HepG2 (cell line): ENCODE data around the gene SLC44A5. TPM values are rescaled to one million over a fixed set of nuclear protein-coding genes. Genes with fewer than 3 reads are reported as not detected.

Experiments used
- ATAC-seq: fragments of 200-7000 bp; cut with Tn5 transposase; 3 replicates; pipeline ENCODE4 v1.9.1; 2020; ENCODE audit warnings: mild to moderate bottlenecking, moderate library complexity
- BruUV-seq: library from RNA; stranded (reverse); fragments of 400-500 nt; replicated peaks from 2 replicates; lab custom pipeline; 2021; lab: Mats Ljungman, UMichigan
- CTCF ChIA-PET: fragments of 300-600 bp; formaldehyde crosslinking; extraction: SDS; loops from one replicate; lab custom pipeline; 2021; ENCODE audit warnings: low total read pairs, inconsistent platforms, low intra/inter-chr PET ratio; lab: Yijun Ruan, JAX
- POLR2A ChIA-PET: fragments of 350-600 bp; sonication (Branson Sonifier 250); formaldehyde crosslinking; loops from one replicate; lab custom pipeline; 2020; ENCODE audit warnings: antibody characterized with exemption, inconsistent platforms; lab: Yijun Ruan, JAX
- DNase-seq: peaks from one replicate; pipeline ENCODE4 v3.0.0-alpha.2; 2015; ENCODE audit warnings: low spot score
- FAIRE-seq: peaks from 3 replicates; lab custom pipeline; 2011; peaks lifted over from hg19 to GRCh38; lab: Jason Lieb, UNC
- H2AFZ ChIP-seq: one replicate; pipeline ENCODE4 v1.6.1; 2011; ENCODE audit warnings: low read length, inconsistent platforms
- H3K27ac ChIP-seq: fragments of 300-600 bp; 3 replicates; pipeline ENCODE4 v1.8.0; 2011; ENCODE audit warnings: mixed run types, mild to moderate bottlenecking, mixed read lengths, low read length, inconsistent platforms; ENCODE audit not compliant: insufficient read depth; ENCODE audit errors: extremely low read length
- H3K27me3 ChIP-seq, 2 experiments: fragments of 200-600 bp in 1 of 2; 2 replicates in 1 of 2; 3 replicates in 1 of 2; pipeline versions ENCODE4 v1.6.0 to v1.8.0; 2011; ENCODE audit warnings: low read length in 2 of 2, mild to moderate bottlenecking in 2 of 2, moderate library complexity in 2 of 2, inconsistent platforms in 1 of 2; ENCODE audit not compliant: insufficient read depth in 2 of 2, control insufficient read depth in 1 of 2
- H3K36me3 ChIP-seq, 2 experiments: fragments of 200-600 bp in 1 of 2; replicated peaks in 1 of 2; 2 replicates in 1 of 2; 3 replicates in 1 of 2; pipeline versions ENCODE4 v1.5.1 to v1.8.0; 2011; ENCODE audit warnings: low read length in 2 of 2, inconsistent platforms in 1 of 2; ENCODE audit not compliant: insufficient read depth in 2 of 2, control insufficient read depth in 1 of 2
- H3K4me1 ChIP-seq: 2 replicates; pipeline ENCODE4 v1.5.1; 2012; ENCODE audit warnings: low read length, inconsistent platforms; ENCODE audit not compliant: insufficient read depth
- H3K4me2 ChIP-seq: 2 replicates; pipeline ENCODE4 v1.6.0; 2011; ENCODE audit warnings: low read depth, low read length, inconsistent platforms
- H3K4me3 ChIP-seq, 3 experiments: fragments of 200-600 bp in 1 of 3; sonication (generic), shearing (Covaris generic) in 1 of 3; replicated peaks in 1 of 3; 2 replicates each; pipeline ENCODE4 v1.5.1; 2011 to 2016; ENCODE audit warnings: low read length in 3 of 3, inconsistent platforms in 2 of 3, low read depth in 2 of 3, mild to moderate bottlenecking in 2 of 3, control low read depth in 1 of 3, mixed read lengths in 1 of 3; ENCODE audit not compliant: insufficient read depth in 1 of 3
- H3K79me2 ChIP-seq: one replicate; pipeline ENCODE4 v1.6.1; 2011; ENCODE audit warnings: low read length, inconsistent platforms; ENCODE audit not compliant: insufficient read depth
- H3K9ac ChIP-seq: 2 replicates; pipeline ENCODE4 v1.6.0; 2011; ENCODE audit warnings: mild to moderate bottlenecking, low read depth, low read length, inconsistent platforms; ENCODE audit not compliant: insufficient read depth
- H3K9me3 ChIP-seq: 2 replicates; pipeline ENCODE4 v1.5.1; 2012; ENCODE audit warnings: mild to moderate bottlenecking, low read length
- H4K20me1 ChIP-seq: 2 replicates; pipeline ENCODE4 v1.6.0; 2011; ENCODE audit warnings: inconsistent platforms, mild to moderate bottlenecking, low read length, moderate library complexity; ENCODE audit not compliant: insufficient read depth
- AGO2 ChIP-seq: fragments of 200-400 bp; formaldehyde crosslinking; optimal IDR thresholded peaks from 2 replicates; pipeline ENCODE3; 2017; ENCODE audit warnings: mild to moderate bottlenecking, low read depth, low read length, moderate library complexity
- FOXJ3 ChIP-seq: sonication (generic); formaldehyde crosslinking; IDR thresholded peaks from 2 replicates; pipeline ENCODE4 v1.4.0; 2020; ENCODE audit warnings: missing genetic modification reagents, mild to moderate bottlenecking, borderline replicate concordance
- MTF2 ChIP-seq: sonication (generic); formaldehyde crosslinking; IDR thresholded peaks from 2 replicates; pipeline ENCODE4 v1.5.0; 2020; ENCODE audit warnings: missing genetic modification reagents, borderline replicate concordance
- NCOA1 ChIP-seq: sonication (generic); formaldehyde crosslinking; IDR thresholded peaks from 2 replicates; pipeline ENCODE4 v1.9.0; 2021; ENCODE audit warnings: missing genetic modification reagents
- NFIC ChIP-seq: IDR thresholded peaks from 2 replicates; pipeline ENCODE4 v1.6.1; 2012; ENCODE audit warnings: mild to moderate bottlenecking, low read length, inconsistent platforms
- REL ChIP-seq: sonication (generic); formaldehyde crosslinking; conservative IDR thresholded peaks from 2 replicates; pipeline ENCODE4 v1.8.0; 2022; ENCODE audit warnings: mild to moderate bottlenecking, missing genetic modification reagents, moderate library complexity
- RXRA ChIP-seq: sonication (generic); formaldehyde crosslinking; IDR thresholded peaks from 2 replicates; pipeline ENCODE4 v1.5.1; 2020; ENCODE audit warnings: missing genetic modification reagents
- SIX4 ChIP-seq: sonication (generic); formaldehyde crosslinking; IDR thresholded peaks from 2 replicates; pipeline ENCODE4 v1.4.0; 2020; ENCODE audit warnings: missing genetic modification reagents
- SMARCC2 ChIP-seq: fragments of 450-650 bp; IDR thresholded peaks from 2 replicates; pipeline ENCODE4 v1.6.1; 2017; ENCODE audit warnings: antibody characterized with exemption, mild to moderate bottlenecking
- ZNF607 ChIP-seq: sonication (generic); formaldehyde crosslinking; IDR thresholded peaks from 2 replicates; pipeline ENCODE4 v1.5.1; 2020; ENCODE audit warnings: missing genetic modification reagents, mild to moderate bottlenecking, borderline replicate concordance
- ZNF7 ChIP-seq: IDR thresholded peaks from 2 replicates; pipeline ENCODE4 v1.6.1; 2016; ENCODE audit warnings: missing biosample characterization, missing genetic modification reagents
- ZNF780A ChIP-seq: sonication (generic); formaldehyde crosslinking; IDR thresholded peaks from 2 replicates; pipeline ENCODE4 v1.8.0; 2022; ENCODE audit warnings: mild to moderate bottlenecking, missing genetic modification reagents, moderate library complexity
- WGBS: methylation state at CpG from one replicate; pipeline ENCODE4 v1.1.6; 2017; ENCODE audit warnings: low lambda C conversion rate; 5-methylcytosine and 5-hydroxymethylcytosine counted together
- in situ Hi-C: cut with HindIII; loops from 2 replicates; pipeline ENCODE4 v1.10.0; 2017; ENCODE audit warnings: low pct_unique_long_range_greater_than_20kb; ENCODE audit not compliant: extremely low pct_ligation_motif_present
- intact Hi-C: fragments of 100-400 bp; cut with micrococcal nuclease; formaldehyde crosslinking; loops from one replicate; pipeline ENCODE4 v1.10.0; 2022; ENCODE audit not compliant: unreplicated experiment
- polyA plus RNA-seq, 8 experiments: library from polyadenylated mRNA; depleted of rRNA in 3 of 8; stranded (reverse) in 7 of 8; unstranded in 1 of 8; fragments of >200 nt; fragmentation: Illumina TruSeq in 4 of 8; extraction: Trizol in 4 of 8; gene quantifications; 2 replicates each; pipeline versions ENCODE4 v1.2.1 to v1.2.3, GENCODE V29; 2011 to 2016; ENCODE audit warnings: low read depth in 4 of 8, missing spikeins in 1 of 8, mixed read lengths in 1 of 8; ENCODE audit not compliant: insufficient read depth in 1 of 8
- total RNA-seq, 5 experiments: library from RNA; depleted of rRNA; stranded (reverse); fragments of >200 nt; fragmentation: Illumina TruSeq; extraction: Trizol; gene quantifications; 2 replicates each; pipeline ENCODE4 v1.2.3, GENCODE V29; 2016; ENCODE audit warnings: low read depth in 1 of 5
- TF ChIP-seq, protein P1 (sequence below): IDR thresholded peaks from 2 replicates; pipeline ENCODE4 v1.6.1; 2016
- TF ChIP-seq, protein P2 (sequence below): sonication (generic); formaldehyde crosslinking; IDR thresholded peaks from 2 replicates; pipeline ENCODE4 v1.5.1; 2020; ENCODE audit warnings: missing genetic modification reagents, mild to moderate bottlenecking, borderline replicate concordance
- TF ChIP-seq, protein P3 (sequence below): sonication (generic); formaldehyde crosslinking; IDR thresholded peaks from one replicate; pipeline ENCODE4 v1.5.1; 2020; ENCODE audit warnings: mild to moderate bottlenecking, missing genetic modification reagents; ENCODE audit errors: not compliant biosample characterization

The SLC44A5 gene
- total and polyA plus RNA-seq, 2 of the 13 experiments (the other 11 are each of a cell fraction or from before 2014, with no cell fraction given) = 8.0 to 16.0 TPM

DNA sequence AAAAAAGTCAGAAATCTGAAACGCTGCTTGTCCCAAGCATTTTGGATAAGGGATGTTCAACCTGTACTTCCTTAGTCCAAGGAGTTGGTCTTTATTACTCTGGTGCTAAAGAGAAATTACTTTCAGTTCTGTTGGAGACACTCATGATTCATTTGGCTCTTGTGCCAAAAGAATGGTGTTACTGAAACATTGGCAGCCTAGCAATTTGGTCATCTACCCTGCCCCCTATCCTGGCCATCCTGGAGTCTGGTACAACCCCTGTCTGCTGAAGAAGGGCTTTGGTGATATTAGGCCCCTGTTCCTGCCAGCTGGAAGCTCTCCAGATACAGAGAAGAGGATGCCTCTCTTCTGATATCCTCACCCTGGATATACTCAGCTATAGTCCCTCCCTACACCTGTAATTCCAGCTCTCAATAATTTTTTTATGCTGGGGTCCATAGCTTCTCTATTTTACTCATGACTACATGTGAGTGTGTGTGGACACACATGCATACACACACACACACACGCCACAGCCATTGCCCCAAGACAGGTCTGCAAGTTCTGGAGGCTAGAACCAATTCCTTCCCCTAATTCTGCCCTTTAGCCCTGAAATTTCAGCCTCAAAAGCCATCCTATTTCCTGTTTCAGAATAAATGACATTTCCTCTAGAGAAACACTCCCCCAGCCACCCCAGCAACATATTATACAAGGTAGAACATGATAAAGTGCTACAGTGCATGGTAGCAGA is 436.7 kb downstream of the SLC44A5 start (continued):
- TF ChIP-seq REL = no peak
- no peak for TF ChIP-seq ZNF780A (CRISPR knock-in tag)
- TF ChIP-seq NCOA1 (CRISPR knock-in tag) = no peak

DNA sequence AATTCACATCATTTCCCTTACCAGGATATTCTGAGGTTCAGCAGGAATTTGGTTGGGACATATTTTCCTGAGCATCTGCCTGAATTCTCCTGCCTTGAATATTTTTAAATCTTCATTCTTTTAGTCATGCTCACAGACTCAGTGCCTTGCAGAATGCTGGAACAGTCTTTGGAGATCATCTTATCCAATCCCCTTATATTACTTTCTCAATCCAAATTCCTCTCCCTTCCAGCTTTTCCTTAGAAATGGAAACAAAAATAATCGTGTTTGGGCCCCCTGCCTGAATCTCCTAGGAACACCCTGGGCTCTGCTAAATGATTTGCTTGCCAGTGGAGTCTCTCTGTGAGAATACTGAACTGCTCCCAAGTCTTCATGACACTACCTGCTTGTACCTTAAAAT is 438.4 kb downstream of the SLC44A5 start:
- POLR2A ChIA-PET = no interaction called here
- Histone ChIP-seq H3K36me3 (no peaks in the 10 kb centered on the region), H3K4me1 (no peaks in the 10 kb centered on the region), H3K4me2 (no peak overlapping the region), H3K27me3 (no peaks in the 10 kb centered on the region), H3K4me3 (no peak overlapping the region), H3K27ac (no peak overlapping the region), H2AFZ (no peak overlapping the region), H4K20me1 (no peaks in the 10 kb centered on the region), H3K79me2 (no peaks in the 10 kb centered on the region), H3K9me3 (no peaks in the 10 kb centered on the region), H3K9ac (no peak overlapping the region)
- FAIRE-seq (no peak), ATAC-seq (no peak), DNase-seq (no peak)
- BruUV-seq = no TSS peak
- in situ Hi-C loops (no loop called here), intact Hi-C loops (no loop called here)
- CTCF ChIA-PET = no interaction called here
- WGBS = 4% methylated on average over 1 of the region's 1 CpG
- TF ChIP-seq, protein P1, sequence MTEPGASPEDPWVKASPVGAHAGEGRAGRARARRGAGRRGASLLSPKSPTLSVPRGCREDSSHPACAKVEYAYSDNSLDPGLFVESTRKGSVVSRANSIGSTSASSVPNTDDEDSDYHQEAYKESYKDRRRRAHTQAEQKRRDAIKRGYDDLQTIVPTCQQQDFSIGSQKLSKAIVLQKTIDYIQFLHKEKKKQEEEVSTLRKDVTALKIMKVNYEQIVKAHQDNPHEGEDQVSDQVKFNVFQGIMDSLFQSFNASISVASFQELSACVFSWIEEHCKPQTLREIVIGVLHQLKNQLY (CRISPR knock-in tag) = no peak
- TF ChIP-seq SIX4 (CRISPR knock-in tag) (no peak), ZNF7 (CRISPR knock-in tag) (no peak), SMARCC2 (no peak), MTF2 (CRISPR knock-in tag) (no peak), FOXJ3 (CRISPR knock-in tag) (no peak), RXRA (CRISPR knock-in tag) (no peak), AGO2 (no peak), ZNF607 (no peak), NFIC (no peak)
- TF ChIP-seq, protein P2, sequence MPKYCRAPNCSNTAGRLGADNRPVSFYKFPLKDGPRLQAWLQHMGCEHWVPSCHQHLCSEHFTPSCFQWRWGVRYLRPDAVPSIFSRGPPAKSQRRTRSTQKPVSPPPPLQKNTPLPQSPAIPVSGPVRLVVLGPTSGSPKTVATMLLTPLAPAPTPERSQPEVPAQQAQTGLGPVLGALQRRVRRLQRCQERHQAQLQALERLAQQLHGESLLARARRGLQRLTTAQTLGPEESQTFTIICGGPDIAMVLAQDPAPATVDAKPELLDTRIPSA (CRISPR knock-in tag) = no peak
- TF ChIP-seq, protein P3, sequence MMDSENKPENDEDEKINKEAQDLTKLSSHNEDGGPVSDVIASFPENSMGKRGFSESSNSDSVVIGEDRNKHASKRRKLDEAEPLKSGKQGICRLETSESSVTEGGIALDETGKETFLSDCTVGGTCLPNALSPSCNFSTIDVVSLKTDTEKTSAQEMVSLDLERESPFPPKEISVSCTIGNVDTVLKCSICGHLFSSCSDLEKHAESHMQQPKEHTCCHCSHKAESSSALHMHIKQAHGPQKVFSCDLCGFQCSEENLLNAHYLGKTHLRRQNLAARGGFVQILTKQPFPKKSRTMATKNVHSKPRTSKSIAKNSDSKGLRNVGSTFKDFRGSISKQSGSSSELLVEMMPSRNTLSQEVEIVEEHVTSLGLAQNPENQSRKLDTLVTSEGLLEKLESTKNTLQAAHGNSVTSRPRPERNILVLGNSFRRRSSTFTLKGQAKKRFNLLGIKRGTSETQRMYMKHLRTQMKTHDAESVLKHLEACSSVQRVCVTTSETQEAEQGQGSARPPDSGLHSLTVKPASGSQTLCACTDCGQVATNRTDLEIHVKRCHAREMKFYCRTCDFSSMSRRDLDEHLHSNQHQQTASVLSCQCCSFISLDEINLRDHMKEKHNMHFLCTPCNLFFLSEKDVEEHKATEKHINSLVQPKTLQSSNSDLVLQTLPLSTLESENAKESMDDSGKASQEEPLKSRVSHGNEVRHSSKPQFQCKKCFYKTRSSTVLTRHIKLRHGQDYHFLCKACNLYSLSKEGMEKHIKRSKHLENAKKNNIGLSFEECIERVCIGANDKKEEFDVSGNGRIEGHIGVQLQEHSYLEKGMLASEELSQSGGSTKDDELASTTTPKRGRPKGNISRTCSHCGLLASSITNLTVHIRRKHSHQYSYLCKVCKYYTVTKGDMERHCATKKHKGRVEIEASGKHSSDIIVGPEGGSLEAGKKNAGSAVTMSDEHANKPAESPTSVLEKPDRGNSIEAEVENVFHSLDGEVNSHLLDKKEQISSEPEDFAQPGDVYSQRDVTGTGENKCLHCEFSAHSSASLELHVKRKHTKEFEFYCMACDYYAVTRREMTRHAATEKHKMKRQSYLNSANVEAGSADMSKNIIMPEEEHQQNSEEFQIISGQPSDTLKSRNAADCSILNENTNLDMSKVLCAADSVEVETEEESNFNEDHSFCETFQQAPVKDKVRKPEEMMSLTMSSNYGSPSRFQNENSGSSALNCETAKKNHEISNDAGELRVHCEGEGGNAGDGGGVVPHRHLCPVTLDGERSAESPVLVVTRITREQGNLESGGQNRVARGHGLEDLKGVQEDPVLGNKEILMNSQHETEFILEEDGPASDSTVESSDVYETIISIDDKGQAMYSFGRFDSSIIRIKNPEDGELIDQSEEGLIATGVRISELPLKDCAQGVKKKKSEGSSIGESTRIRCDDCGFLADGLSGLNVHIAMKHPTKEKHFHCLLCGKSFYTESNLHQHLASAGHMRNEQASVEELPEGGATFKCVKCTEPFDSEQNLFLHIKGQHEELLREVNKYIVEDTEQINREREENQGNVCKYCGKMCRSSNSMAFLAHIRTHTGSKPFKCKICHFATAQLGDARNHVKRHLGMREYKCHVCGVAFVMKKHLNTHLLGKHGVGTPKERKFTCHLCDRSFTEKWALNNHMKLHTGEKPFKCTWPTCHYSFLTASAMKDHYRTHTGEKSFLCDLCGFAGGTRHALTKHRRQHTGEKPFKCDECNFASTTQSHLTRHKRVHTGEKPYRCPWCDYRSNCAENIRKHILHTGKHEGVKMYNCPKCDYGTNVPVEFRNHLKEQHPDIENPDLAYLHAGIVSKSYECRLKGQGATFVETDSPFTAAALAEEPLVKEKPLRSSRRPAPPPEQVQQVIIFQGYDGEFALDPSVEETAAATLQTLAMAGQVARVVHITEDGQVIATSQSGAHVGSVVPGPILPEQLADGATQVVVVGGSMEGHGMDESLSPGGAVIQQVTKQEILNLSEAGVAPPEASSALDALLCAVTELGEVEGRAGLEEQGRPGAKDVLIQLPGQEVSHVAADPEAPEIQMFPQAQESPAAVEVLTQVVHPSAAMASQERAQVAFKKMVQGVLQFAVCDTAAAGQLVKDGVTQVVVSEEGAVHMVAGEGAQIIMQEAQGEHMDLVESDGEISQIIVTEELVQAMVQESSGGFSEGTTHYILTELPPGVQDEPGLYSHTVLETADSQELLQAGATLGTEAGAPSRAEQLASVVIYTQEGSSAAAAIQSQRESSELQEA (CRISPR knock-in tag) = no peak
